Measurements from ENCODE around the gene IYD.

Gene IYD

GRCh38 chr6:150395388-150396009 is 26.7 kb downstream of the IYD start:
- peak; percentile 41 for DNase-seq

GRCh38 chr6:150403458-150404246 is 34.8 kb downstream of the IYD start:
- no peak for DNase-seq

GRCh38 chr6:150406948-150407347 is 38.1 kb downstream of the IYD start:
- DNase-seq: no peak

GRCh38 chr6:150408842-150409241 is 40.0 kb downstream of the IYD start:
- DNase-seq: no peak

GRCh38 chr6:150409576-150410066 is 40.8 kb downstream of the IYD start:
- no peak for DNase-seq

- no peak for DNase-seq
These were observed 41.6 kb downstream of the IYD start for GRCh38 chr6:150410399-150410798.

GRCh38 chr6:150410906-150411305 is 42.1 kb downstream of the IYD start:
- no peak for DNase-seq

- DNase-seq: no peak
These were observed 43.4 kb downstream of the IYD start for GRCh38 chr6:150412221-150412620.

GRCh38 chr6:150413198-150413597 is 44.4 kb downstream of the IYD start:
- no peak for DNase-seq

GRCh38 chr6:150413781-150414281 is 45.0 kb downstream of the IYD start:
- no peak for DNase-seq

- no peak for DNase-seq
These were observed 47.3 kb downstream of the IYD start for GRCh38 chr6:150416128-150416527.

GRCh38 chr6:150417250-150417649 is 48.4 kb downstream of the IYD start:
- DNase-seq: no peak

GRCh38 chr6:150417899-150418826 is 49.4 kb downstream of the IYD start:
- peak; percentile 69 for DNase-seq

GRCh38 chr6:150418827-150419594 is 50.2 kb downstream of the IYD start:
- peak; percentile 29 for DNase-seq

GRCh38 chr6:150420428-150420827 is 51.6 kb downstream of the IYD start:
- DNase-seq: no peak

- no peak for DNase-seq
These were observed 52.1 kb downstream of the IYD start for GRCh38 chr6:150420926-150421325.

GRCh38 chr6:150425508-150425907 is 56.7 kb downstream of the IYD start:
- no peak for DNase-seq

- no peak for DNase-seq
These were observed 57.4 kb downstream of the IYD start for GRCh38 chr6:150426198-150426597.

GRCh38 chr6:150427037-150427602 is 58.3 kb downstream of the IYD start:
- no peak for DNase-seq

GRCh38 chr6:150427843-150428242 is 59.0 kb downstream of the IYD start:
- DNase-seq: no peak

GRCh38 chr6:150430815-150431214 is 62.0 kb downstream of the IYD start:
- DNase-seq: no peak

GRCh38 chr6:150435360-150435759 is 66.5 kb downstream of the IYD start:
- no peak for DNase-seq
